Stimulated activated CD4-positive, alpha-beta T cell treated with anti-CD3 and anti-CD28 coated beads, TNF-alpha, amount 100 ng/mL, for 48 hours (primary cell): Measurements from ENCODE around the gene DENND1B.
A peak's percentile ranks its signal among the peaks of the same experiment; 100 is the strongest.
"Not testable (repeated sequence)": the region's sequence is repeated elsewhere in the genome, so short reads cannot be mapped to it uniquely, and the experiment has no call there.

Experiments used
- DNase-seq, 3 donors: peaks; one replicate each; pipeline ENCODE4 v3.0.0-alpha.2; 2020; ENCODE audit warnings: low read depth in 3 of 3

Gene DENND1B

DNA sequence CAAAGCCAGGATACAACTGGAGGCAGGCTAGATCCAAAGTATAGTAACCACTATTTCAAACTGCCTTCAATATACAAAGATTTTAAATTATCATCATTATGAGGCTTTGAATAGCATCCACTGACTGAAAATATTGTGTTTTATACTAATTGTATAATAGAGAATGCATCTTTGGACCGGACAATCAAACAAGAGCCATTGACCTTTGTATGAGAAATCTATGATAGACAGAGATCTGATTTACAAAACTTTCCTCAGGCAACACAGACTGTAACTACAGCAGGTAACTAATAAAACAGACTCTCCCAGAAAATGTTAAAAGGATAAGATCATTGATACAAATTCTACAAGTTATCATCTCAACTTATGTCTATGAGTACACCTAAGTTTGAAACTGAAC is 152.9 kb downstream of the DENND1B start:
- no peak for DNase-seq

DNA sequence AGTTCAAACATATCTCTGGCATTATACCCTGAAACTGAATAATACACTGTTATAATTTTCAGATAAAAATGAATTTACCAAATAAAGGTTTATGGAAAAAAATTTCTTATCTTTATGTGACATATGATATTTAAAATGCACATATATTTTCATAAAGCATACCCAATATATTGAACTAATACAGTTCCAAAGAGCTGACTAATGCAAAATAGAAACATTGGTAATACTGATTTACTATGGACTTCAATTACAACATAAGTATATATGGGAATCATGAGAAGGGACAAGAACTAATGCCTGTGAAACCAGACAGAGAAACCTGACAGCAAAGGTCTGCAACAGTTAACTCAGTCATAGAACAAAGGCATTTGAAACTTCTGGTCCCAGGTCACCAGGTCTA is 153.5 kb downstream of the DENND1B start:
- DNase-seq, result no peak

DNA sequence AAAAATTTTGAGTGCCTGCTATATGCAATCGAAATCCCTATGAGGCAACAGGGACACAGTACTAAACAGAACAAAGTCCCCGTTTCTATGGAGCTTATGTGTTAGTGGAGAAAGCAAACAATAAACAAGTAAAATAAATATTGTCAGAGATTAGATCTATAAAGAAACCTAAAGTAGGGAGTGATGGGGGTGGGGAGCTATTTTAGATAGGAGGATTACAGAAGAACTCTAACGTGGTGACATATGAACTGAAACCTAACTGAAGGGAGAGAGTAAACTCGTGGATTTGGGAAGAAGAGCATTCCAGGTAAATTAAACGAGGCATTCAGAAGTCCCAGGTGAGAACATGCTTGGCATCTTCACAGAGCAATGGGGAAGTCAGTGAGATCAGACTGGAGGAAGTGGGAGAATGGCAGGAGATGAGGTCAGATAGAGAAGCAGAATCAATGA is 154.5 kb downstream of the DENND1B start:
- DNase-seq, result no peak

DNA sequence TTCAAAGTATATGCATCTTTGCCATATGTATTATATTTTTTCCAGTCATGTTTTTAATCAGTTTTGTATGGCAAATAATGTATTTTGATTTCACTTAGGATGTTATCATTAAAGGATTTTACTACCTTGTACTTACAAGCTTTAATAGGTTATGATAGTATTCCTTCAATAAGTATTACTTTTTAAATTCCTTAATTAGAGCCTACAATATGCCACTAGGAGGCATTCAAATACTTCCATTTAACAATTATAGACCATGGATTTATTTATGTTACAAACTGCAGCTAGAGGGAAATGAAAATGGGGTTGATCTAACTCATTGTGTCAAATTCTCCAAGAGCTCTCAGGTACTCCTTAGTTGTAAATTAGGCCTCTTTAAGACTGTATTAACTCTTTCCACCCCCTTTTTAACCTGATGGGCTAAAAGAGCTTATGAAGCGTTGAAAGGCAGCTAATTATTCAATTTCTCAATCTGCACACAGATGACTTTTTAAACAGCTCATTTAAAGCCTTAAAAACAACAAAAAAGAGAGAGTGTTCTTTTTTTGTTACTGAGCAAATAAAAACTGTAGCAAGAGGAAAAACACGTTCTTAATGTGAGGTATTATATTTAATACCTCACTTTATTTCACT is 156.2 kb downstream of the DENND1B start:
- DNase-seq, result no peak

DNA sequence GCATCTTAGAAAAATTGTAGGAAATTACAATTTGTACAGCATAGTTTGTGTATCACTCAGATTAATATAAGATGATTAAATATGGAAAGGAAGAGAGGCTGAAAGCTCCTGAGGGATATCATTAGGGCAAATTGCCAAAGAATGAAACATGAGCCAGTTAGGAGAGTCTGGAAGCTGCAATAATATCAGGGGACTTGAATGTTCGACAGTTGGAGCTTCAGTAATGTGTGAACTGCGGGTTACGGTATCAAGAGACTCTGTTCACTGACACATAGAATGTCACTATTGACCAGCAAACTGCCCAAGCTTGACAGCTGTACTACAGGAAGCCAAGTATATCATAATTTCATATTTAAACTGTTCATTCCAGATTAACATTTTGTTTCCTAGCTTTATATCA is 157.2 kb downstream of the DENND1B start:
- DNase-seq, result no peak

DNA sequence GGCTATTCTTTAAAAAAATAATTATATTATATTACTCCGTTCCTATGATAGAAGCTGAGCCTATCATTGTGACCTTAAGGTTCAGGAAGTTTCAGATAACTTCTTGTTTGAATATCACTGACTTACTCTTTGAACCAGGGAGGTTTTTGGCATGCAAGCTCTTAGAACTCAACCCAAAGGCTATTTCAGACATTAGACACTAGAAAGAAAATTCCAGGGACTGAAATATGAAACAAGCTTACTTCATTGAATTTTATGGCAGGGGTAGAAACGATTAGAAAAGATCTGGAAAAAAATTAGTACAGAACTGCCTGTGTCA is 159.6 kb downstream of the DENND1B start:
- no peak for DNase-seq

DNA sequence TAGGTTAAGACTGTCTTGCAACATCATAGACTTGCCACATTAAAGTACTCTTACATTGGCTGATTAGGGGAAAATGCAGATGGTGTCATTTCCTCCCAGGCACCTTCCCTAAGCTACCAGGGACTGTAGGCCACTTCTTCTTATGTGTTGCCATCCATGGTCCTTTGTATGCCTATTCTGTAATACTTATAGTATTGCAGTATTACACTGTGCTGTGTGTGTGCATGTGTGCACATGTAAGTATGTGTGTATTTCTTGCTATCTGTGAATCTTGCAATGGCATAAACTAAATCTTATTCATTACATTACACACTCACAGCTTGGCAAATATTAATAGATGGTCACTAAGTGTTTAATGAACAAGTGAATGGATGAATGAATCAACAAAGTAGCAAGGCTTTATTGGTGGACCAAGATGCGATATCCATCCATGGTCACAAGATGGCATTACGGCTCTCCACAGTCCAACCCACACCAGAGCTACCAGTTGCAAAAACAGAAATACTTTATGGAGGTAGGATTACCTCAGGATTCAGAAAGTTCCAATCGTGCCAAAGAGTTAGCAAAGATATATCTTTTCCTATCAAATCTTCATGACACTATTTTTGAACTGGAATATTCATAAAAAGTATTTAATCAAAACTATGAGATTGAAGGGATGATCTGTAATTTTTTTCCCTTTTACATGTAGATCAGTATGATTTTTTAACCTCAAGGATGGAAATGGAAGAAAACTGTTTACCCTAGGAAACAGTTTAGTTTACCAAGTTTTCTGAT is 160.2 kb downstream of the DENND1B start:
- peak in 2 of 3 donors; percentile 3 to 9 for DNase-seq

DNA sequence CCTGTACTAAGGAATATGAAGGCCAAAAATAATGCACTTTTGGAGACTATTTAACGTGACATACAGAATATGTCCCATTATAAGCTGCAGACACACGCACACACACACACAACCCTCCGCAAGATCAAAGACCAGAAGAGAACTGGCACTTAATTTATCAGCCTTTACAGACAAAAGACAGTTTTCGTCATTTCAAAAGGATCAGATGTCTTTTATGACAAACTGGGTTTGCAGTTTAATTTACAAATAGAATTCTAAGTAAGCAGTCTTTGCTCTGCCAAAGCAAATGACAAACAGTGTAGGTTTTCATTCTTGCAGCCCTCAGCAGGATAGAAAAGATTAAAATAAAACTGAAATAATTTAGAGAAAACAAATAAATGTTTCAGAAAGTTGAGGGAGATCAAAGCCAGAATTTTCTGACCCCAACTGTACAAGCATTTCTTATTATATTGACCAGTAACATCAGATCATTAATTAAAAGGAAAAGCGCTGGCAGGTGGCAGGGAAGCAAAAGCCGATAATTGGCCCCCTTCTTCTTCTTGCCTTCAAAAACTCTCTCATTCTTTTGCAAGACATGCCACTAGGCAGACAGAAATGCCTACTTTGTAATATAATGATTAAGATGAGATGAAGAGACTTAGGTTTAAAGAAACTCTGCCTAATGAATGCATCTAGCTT is 169.0 kb downstream of the DENND1B start:
- DNase-seq, result no peak

DNA sequence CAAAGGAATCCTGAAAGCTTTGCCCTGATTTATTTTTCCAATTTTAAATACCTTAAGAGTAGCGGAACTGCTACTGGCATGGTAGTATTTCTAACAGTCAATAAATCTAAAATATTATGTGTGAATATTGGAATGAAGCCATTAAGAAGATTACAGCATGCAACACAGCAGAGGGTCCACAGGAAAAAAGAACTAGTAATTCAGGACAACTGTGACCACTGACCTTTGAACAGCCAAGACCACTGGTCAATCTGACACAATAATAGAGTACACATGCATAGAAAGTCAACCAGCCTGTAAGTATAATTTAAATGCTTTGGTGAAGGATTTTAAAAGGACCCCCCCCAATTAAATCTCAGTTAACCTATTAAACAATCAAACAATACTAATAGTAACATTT is 171.0 kb downstream of the DENND1B start:
- DNase-seq, result no peak

DNA sequence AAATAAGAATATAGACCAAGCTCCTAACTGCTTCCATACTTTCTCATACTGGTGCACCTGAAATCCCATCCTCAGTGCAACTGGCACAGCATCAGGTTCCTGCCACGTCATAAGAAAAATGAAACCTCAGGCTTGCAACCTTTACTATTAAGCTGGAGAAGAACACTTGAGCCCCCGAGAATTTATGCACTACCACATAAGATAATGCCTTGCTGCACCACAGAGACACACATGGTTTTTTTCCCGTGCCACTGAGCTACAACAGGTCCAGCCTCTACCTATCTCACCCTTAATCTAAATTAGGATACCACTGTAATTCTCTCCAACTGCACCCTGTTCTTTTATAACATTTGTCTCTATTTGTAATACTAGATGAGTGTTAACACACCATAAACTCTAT is 174.5 kb downstream of the DENND1B start:
- no peak for DNase-seq

DNA sequence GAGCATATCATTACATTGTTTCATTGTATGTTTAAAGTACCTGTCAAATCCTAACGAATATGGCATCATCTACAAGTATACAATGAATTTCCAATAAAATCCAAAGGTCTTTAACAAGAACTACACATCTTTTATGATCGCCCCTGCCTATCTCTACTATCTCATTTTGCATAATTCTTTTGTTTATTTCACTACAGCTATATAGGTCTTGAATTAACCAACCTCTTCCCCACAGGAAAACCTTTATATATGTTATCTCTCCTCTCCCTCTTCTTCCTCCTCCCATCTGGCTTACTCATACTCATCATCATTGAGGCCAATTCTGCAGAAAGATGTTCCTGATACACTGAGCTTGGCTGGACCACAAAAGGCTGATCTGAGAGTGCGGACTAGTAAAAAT is 175.5 kb downstream of the DENND1B start:
- no peak for DNase-seq

DNA sequence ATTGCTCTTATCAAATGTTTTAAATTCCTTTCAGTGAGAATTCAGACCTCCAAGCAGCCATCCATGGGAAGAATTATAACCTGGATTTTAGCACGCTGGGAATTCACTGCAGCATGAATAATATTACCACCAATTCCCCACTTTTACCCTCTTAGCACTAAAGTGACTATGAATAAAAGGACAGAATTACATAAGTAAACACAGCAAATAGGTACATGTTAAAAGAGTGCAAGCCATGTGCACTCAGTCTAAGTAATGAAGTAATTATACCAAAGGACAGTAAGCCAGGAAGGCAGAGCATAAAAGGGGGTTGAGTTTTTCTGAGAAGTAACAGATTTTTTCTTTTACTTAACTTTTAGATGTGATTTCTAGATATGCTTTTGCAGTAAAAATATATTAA is 176.3 kb downstream of the DENND1B start:
- DNase-seq, result no peak

DNA sequence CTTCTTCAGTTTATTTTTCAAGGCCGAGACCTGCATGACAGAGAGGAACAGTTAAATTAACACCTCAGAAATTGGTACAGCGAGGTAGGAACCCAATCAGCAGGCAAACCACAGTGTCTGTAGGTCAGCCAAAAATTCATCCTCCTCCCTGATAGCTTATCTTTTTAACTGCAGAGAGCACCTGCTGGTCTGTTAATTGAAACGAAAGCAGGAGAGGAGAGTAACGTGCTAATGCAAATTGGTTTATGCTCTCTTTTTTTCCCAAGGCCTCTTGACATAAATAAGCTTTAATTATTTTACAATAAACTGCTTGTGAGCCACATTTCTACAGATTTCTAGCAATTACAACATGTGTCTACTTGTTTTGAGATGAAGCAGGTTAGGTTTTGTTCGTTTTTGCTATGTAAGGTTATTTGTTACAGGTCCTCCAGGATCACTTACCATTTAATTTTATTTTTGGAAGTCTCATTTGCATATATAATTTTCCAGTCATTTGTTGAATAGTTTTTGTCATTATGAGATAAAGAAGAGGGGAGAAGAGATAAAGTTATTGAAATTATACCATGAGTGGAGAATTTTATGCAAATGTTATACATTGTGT is 179.9 kb downstream of the DENND1B start:
- DNase-seq, result no peak

DNA sequence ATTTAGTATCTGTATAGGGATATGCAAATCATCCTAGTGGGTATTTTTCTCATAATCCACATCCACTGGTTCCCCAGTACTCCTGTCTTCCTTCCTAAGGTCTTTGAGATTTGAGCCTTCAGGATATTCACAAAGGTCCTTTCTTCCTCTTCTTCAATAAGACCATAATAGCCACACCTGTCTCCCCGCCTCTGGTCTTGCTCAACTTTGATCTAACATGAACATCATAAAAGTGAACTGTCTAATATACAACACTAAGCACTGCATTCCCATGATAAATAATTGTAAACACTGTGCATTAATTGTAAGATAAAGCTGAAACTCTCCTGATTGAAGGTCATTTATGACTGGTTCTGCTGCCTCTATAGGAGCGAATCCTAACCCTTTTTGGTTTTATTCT is 184.6 kb downstream of the DENND1B start:
- no peak for DNase-seq

DNA sequence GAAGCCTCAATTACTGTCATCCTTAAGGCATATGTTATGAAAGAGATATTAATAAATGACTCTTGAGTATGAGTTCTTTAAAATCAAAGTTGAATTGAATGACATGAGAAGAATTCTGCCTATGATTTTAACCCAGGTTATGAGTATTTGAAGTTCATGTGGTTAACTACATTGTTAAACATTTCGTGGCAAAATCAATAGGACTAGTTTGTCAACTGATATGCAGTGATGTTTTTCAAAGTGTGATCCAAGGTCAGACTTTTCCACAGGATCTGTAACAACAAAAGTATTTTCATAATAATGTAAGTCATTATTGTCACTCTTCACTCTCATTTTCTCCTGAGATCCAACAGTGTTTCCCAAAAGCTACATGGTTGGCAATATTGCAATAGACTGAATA is 189.5 kb downstream of the DENND1B start:
- DNase-seq, result no peak

DNA sequence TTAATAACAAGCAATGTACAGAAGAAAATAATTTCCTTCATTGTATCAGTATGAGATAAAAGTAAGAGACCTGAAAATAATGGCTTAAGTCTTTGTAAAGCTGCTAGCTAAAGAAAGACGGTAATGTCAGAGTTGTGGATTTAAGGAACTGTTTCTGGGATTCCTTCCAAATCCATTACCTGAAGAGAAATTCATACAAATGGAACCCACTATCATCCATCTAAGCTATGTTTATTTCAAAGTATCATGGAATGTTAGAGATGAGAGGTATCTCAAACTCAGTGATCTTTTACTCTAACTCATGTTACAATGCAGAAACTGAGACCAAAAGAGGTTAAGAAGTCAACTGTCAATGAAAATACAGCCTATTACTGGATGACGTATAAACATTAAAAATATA is 197.7 kb downstream of the DENND1B start:
- no peak for DNase-seq

DNA sequence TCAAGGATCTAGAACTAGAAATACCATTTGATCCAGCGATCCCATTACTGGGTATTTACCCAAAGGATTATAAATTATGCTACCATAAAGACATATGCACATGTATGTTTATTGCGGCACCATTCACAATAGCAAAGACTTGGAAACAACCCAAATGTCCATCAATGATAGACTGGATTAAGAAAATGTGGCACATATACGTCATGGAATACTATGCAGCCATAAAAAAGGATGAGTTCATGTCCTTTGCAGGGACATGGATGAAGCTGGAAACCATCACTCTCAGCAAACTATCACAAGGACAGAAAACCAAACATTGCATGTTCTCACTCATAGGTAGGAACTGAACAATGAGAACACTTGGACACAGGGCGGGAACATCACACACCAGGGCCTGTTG is 199.7 kb downstream of the DENND1B start:
- not testable (repeated sequence) for DNase-seq

DNA sequence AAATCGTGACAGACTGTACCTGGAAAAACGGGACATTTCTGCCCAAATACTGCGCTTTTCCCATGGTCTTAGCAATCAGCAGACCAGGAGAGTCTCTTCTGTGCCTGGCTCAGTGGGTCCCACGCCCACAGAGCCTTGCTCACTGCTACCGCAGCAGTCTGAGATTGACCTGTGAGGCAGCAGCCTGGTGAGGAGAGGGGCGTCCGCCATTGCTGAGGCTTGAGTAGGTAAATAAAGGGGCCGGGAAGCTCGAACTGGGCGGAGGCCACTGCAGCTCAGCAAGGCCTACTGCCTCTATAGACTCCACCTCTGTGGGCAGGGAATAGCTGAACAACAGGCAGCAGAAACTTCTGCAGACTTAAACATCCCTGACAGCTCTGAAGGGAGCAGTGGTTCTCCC is 203.1 kb downstream of the DENND1B start:
- DNase-seq, result no peak

DNA sequence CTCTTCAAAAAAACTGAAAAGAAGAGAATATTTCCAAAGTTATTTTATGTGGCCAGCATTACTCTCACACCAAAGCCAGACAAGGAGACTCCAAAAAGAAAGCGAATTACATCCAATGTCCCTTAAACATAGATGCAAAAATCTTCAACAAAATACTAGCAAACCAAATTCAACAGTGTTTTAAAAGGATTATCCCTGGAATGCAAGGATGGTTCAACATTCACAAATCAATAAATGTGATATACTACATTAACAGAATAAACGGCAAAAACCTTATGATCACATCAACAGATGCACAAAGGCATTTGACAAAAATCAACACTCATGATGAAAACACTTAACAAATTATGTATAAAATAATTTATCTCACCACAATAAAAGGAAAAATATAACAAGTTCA is 207.8 kb downstream of the DENND1B start:
- DNase-seq, result no peak

DNA sequence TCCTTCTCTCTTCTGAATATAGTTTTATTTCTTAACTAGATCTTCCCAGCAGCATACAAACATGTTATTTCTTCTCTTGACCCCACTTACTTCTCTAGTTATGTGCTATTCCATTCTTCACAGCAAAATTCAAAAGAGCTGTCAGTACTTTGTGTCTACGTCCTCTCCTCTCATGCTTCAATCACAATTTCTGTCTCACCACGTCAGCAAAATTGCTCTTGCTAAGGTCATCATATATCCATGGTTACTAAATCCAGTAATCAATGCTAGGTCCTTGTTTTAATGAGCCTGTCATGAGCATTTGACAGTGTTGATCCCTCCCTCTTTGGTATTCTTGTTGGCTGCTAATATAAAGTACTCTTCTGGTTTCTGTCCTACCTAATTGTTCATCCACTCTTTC is 214.2 kb downstream of the DENND1B start:
- no peak for DNase-seq

DNA sequence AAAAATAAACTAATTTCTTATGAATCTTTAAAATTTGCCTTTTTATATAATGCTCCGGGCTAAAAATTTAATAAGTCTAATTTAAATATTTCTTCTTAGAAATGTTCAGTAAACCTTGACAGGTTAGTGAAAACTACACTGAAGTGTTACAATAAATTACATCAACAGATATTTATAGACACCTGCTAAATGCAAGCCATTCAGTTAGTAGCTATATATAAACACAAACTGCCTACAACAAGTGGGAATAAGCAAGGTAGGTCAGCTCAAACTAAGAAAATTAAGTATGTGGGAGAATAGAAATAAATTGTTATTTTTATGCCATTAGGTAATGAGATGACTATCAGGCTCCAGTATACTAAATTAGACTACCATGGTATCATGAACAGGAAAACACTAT is 215.6 kb downstream of the DENND1B start:
- no peak for DNase-seq

DNA sequence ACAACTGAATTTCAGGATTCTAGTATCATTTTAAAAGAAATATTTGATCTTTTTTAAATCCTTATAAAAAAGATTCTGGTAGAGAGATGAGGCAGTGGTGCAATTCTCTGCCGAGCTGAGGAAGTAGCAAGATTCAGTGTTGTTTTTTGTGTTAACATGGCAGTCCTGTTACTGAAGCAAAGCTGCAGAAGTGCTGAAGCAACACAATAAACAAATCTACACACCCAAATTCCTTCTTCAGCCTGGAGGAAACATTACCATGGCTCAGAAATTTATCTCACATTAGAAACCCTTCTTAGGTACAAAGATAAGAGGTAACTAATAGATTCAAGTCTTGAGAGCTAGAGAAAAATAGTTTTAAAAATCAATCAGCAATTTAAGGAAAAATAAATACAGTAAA is 216.0 kb downstream of the DENND1B start:
- DNase-seq, result no peak

DNA sequence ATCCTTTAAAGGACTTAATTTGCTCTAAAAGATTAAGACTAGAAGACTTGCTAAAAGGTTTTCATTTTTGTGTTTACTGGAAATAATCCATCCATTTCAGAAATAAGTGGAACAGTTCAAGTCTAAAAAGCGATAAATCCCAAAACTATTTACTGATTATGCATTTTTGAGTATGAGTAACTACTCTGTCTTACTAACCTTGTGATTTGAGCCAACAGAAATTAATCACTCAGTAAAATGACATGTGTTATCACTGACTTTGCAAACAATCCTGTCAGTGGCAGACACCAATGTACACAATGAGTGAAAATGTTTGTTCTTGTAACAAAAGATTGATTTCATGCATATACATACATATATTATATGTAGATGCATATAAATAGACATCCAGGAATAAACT is 218.0 kb downstream of the DENND1B start:
- DNase-seq, result no peak
